Body of pancreas (tissue), 4 donors: ENCODE data around the gene DCBLD1.

Source experiments
- CTCF ChIP-seq, 7 experiments: fragments of 450-650 bp in 4 of 7; fragments of 200-600 bp in 3 of 7; sonication (generic) in 3 of 7; IDR thresholded peaks; one replicate each; pipeline ENCODE4 v1.5.1; 2016 to 2019; ENCODE audit warnings: antibody characterized with exemption in 7 of 7
- POLR2A ChIP-seq, 3 donors: fragments of 450-650 bp; IDR thresholded peaks; one replicate each; pipeline ENCODE4 v1.6.1; 2016; ENCODE audit warnings: antibody characterized with exemption in 3 of 3, mild to moderate bottlenecking in 2 of 3

- no peak for TF ChIP-seq CTCF (IDR thresholded peaks at IDR 0.05)
- TF ChIP-seq POLR2A (IDR thresholded peaks at IDR 0.05), result no peak
Measured at GRCh38 chr6:117534974-117535373, 52.5 kb downstream of the DCBLD1 start.
